ENCODE results near the gene WDR88.
"Not testable (repeated sequence)": the region's sequence is repeated elsewhere in the genome, so short reads cannot be mapped to it uniquely, and the experiment has no call there.

Gene WDR88

DNA sequence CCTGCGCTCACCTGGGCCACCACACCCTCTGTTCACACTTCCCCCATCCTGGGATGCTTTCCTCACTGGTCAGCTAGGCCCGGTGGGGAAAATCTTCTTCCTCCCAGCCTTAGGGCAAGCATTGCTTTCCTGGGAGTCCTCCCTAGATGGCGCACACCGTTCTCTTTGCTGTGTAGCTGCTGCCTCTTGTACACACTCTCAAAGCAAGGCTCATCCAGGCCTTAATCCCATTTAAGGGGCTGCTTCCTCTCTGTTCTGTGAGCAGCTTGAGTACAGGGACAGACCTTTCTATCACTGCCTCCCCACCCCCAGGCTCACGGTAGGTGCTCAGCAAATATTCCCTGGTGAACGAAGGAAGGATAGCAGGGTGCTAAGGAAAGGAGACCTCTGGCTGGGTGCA, 82.7 kb downstream of the WDR88 start:
- peak; percentile 65 for DNase-seq

DNA sequence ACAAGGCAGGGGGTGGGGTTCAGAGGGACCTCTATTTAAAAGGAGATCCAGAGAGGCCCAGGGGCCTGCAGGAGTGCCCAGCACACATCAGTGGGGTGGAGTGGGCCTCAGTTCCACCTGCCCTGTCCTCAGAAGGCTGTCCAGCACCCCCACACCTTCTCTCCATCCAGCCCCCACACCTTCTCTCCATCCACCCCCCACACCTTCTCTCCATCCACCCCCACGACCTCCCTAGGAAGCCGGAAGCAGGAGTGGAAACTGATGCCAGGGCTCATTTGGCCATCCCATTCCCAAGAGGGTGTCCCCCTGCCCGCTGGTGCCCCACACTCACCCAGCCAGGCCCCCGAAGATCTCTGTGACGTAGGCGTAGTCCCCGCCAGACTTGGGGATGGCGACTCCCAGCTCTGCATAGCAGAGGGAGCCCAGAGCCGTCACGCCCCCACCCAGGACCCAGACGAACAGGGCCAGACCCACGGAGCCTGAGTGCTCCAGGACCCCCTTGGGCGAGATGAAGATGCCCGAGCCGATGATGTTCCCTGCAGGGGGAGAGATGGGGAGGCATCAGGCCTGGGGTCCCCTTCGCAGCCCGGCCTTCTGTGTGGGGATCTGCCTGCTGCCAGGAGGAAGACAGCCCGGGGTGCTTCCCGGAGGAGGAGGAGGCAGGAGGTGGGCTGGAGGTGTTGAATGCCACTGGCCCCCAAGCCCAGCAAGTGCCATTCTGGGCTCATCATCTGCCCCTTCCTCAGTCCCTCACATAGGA, 83.7 kb downstream of the WDR88 start:
- no peak for DNase-seq

DNA sequence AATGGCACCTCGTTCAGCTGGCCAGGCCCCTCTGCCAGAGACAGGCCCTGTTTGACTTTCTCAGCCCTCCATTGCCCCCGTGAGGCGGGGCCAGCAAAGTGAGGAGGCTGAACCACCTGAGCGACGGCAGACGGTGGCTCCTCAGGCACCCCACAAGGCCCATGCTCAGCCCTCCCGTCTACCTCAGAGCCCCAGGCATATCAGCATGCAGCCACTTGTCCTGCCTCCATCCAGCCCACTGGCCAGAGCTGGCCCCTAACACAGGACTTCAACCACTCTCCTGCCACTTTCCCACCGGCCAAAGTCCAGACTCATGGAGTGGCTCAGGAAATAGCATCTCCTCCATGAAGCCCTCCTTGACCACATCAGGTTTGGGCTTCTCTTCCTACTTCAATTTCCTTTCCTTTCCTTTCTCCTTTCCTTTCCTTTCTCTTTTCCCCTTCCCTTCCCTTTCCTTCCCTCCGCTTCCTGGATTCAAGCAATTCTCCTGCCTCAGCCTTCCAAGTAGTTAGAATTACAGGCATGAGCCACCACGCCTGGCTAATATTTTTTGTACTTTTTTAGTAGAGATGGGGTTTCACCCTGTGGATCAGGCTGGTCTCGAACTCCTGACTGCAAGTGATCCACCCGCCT, 84.4 kb downstream of the WDR88 start:
- DNase-seq: no peak

DNA sequence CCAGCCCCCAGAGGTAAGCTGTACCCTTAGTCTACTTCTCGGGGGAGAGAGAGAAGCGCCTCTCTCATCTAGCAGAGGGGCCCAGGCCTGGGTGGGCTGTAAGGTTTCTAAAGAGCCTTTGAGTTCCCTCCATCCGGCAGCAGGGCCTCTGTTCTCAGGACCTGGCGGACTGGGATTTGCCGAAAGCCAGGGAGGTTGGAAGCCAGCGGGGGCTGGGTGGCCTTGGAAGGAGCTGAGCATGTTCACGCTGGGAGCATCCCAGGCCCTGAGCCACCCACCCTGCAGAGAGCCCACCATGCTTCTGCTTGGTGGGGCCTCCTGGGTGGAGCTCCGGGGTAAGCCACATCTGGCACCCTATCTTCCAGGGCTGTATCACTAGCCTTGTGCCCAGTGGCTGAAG, 86.0 kb downstream of the WDR88 start:
- peak; percentile 45 for DNase-seq

- DNase-seq: peak; percentile 83
Measured at GRCh38 chr19:33219261-33219815, 87.4 kb downstream of the WDR88 start.

DNA sequence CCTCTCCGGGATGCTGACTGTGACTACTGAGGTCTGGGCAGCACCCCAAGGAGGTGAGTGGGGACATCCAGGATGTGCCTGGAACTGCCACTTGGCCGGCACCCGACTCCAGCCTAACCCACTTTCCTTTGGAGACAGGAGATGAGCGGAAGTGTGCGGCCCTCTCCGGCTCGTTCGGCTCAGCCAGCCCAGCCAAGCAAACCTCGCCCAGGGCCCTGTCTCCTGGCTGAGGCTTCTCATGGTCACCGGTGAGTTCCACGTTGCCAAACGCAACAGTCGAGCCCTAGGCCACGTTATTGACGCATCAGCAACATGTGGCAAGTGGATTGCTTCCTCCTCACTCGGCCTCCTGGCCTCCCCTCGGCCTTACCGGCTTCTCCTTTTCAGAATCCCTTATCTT, 88.2 kb downstream of the WDR88 start:
- no peak for DNase-seq

DNA sequence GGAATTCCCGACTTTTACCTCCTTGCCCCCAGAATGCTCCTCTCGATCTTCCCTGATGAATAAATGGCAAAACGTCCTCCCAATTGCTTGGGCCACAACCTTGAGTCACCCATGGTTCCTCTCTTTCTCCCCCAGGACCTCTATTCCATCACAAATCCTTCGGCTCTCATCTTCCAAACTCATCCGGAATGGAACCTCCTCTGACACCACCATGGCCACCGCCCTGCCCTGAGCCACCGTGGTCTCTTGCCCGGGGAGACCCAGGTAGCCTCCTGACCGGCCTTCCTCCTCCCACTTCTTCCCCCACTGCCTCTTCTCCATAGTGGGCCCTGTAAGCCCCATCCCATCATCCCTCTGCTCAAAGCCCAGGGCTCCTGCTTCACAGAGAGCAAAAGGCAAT, 88.8 kb downstream of the WDR88 start:
- DNase-seq: no peak

DNA sequence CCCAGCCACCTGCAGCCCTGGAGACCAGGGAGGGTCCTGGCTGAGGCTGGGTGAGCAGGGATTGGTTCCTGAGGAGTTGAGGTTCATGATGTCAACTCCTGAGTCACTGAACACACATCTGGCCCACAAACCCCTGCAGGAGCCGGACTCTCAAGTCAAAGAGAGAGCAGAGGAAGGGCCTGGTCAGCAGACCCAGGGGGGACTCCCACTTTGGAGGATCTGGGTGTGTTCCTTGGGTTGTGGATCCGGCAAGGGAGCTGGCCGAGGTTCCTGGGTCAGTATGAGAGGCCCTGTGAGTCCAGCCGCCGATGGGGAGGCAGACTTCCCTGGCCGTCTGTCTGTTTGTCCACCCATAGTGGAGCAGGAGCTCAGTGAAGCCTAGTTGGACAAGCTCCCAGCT, 89.7 kb downstream of the WDR88 start:
- no peak for DNase-seq

- not testable (repeated sequence) for DNase-seq
Measured at GRCh38 chr19:33222255-33222654, 90.3 kb downstream of the WDR88 start.

DNA sequence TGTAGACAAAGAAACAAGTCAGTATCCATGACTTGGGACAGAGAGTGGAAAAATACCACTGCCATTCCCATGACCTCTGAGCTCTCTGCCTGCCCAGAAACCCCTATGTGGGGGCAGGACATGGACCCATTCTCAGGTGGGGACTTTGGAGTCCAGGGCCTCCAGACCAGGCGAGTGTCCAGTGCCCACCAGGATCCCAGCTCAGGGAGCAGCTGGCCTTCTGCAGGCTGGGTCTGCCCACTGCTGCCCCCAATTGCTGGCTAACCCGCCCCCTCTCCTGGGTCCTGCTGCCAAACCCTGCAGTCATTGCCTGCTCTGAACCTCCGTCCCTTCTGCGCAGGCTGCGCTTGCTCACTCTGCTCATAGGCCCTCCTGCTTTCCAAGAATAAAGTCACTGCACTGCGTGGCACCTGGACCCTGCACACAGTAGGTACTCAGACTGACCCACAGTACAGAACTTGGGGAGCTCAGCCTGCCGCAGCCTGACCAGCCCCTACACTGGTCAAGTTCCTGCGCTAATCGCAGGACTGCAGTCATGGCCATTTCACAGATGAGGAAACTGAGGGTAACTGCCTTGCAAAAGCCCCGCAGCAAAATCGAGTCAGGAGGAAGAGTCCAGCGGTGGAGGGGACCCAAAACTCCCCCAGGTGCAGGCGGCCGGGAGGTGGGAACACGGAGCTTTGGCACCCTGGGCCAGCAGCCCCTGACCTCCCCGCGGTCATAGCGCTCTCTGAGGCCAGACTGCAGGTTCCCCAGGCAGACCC, 93.0 kb downstream of the WDR88 start:
- no peak for DNase-seq

All from eye (tissue), 1 donor.